Measurements from ENCODE around the gene COA3.

Gene COA3

GRCh38 chr17:42832213-42832933 lies 33.9 kb upstream of the COA3 start:
- TF ChIP-seq CTCF (IDR thresholded peaks at IDR 0.05; ENCODE audit: low read depth, low read length, missing control alignments): no peak
- peak overlapping the region; percentile 79 for H3K4me3 ChIP-seq (ENCODE audit: low read depth, low read length)
- DNase-seq (ENCODE audit: low read depth): no peak

- TF ChIP-seq CTCF (IDR thresholded peaks at IDR 0.05; ENCODE audit: low read depth, low read length, missing control alignments): no peak
- no peak for DNase-seq (ENCODE audit: low read depth)
- no peak overlapping the region for H3K4me3 ChIP-seq (ENCODE audit: low read depth, low read length)
Measured at GRCh38 chr17:42830971-42831370, 32.5 kb upstream of the COA3 start.

GRCh38 chr17:42827472-42827871 lies 29.0 kb upstream of the COA3 start:
- no peak for TF ChIP-seq CTCF (IDR thresholded peaks at IDR 0.05; ENCODE audit: low read depth, low read length, missing control alignments)
- no peak for DNase-seq (ENCODE audit: low read depth)

GRCh38 chr17:42821176-42821575 lies 22.7 kb upstream of the COA3 start:
- TF ChIP-seq CTCF (IDR thresholded peaks at IDR 0.05; ENCODE audit: low read depth, low read length, missing control alignments): no peak
- no peak for DNase-seq (ENCODE audit: low read depth)
- H3K4me3 ChIP-seq (ENCODE audit: low read depth, low read length): no peak overlapping the region

More at GRCh38 chr17:42827472-42827871, 29.0 kb upstream of the COA3 start:
- no peak overlapping the region for H3K4me3 ChIP-seq (ENCODE audit: low read depth, low read length)

- DNase-seq (ENCODE audit: low read depth): peak; percentile 19
- TF ChIP-seq CTCF (IDR thresholded peaks at IDR 0.05; ENCODE audit: low read depth, low read length, missing control alignments): peak; percentile 76
- H3K4me3 ChIP-seq (ENCODE audit: low read depth, low read length): no peak overlapping the region
Measured at GRCh38 chr17:42819939-42820535, 21.5 kb upstream of the COA3 start.

- TF ChIP-seq CTCF (IDR thresholded peaks at IDR 0.05; ENCODE audit: low read depth, low read length, missing control alignments): no peak
- no peak overlapping the region for H3K4me3 ChIP-seq (ENCODE audit: low read depth, low read length)
- DNase-seq (ENCODE audit: low read depth): no peak
Measured at GRCh38 chr17:42818379-42818778, 19.9 kb upstream of the COA3 start.

- no peak for DNase-seq (ENCODE audit: low read depth)
- no peak overlapping the region for H3K4me3 ChIP-seq (ENCODE audit: low read depth, low read length)
- TF ChIP-seq CTCF (IDR thresholded peaks at IDR 0.05; ENCODE audit: low read depth, low read length, missing control alignments): no peak
Measured at GRCh38 chr17:42817866-42818265, 19.4 kb upstream of the COA3 start.
